ENCODE measurements around the gene NAIF1. TPM values are rescaled to one million over a fixed set of nuclear protein-coding genes. Genes with fewer than 3 reads are reported as not detected.

Gene NAIF1
- total and polyA plus RNA-seq, 10 of the 15 experiments (the other 5 are each of a cell fraction or from before 2014, with no cell fraction given): 2.4 to 14.2 (median 7.1) TPM

GRCh38 chr9:128066713-128067644 lies at the start of gene NAIF1 (continued):
- TF ChIP-seq PRDM15 (CRISPR knock-in tag; IDR thresholded peaks at IDR 0.05) (no peak), SP1 (IDR thresholded peaks at IDR 0.05; ENCODE audit: low read depth, low read length) (peak; percentile 100), NBN (IDR thresholded peaks at IDR 0.05) (peak; percentile 21), NR2C1 (IDR thresholded peaks at IDR 0.05) (peak; percentile 53; the same call in 1 of the 2 replicates), HDGF (IDR thresholded peaks at IDR 0.05) (peak; percentile 98), BHLHE40 (IDR thresholded peaks at IDR 0.05; ENCODE audit: borderline replicate concordance in 1 of 2, low read depth in 2 of 2, low read length in 1 of 2) (peak; percentile 32 to 33; a peak in 1 of 4 replicates), WRNIP1 (IDR thresholded peaks at IDR 0.05; ENCODE audit: borderline replicate concordance, low read depth, low read length) (no peak), ZNF384 (IDR thresholded peaks at IDR 0.05; ENCODE audit: borderline replicate concordance, low read depth, low read length) (no peak), GABPA (IDR thresholded peaks at IDR 0.05; ENCODE audit: low read depth) (no peak), TCF3 (IDR thresholded peaks at IDR 0.05; ENCODE audit: borderline replicate concordance, insufficient read depth, low read depth, low read length) (no peak), STAT3 (IDR thresholded peaks at IDR 0.05; ENCODE audit: low read depth, low read length) (no peak), CBX3 (IDR thresholded peaks at IDR 0.05; ENCODE audit: borderline replicate concordance, low read depth) (no peak), ZNF217 (IDR thresholded peaks at IDR 0.05) (no peak; the same call in 1 of the 2 replicates), CHD4 (IDR thresholded peaks at IDR 0.05) (no peak), EZH2 (IDR thresholded peaks at IDR 0.05; ENCODE audit: borderline replicate concordance, control insufficient read depth, low read depth, low read length) (no peak), ESRRA (IDR thresholded peaks at IDR 0.05; ENCODE audit: low read length) (peak; percentile 56; the same call in 1 of the 2 replicates)
- TF ChIP-seq, protein P1, sequence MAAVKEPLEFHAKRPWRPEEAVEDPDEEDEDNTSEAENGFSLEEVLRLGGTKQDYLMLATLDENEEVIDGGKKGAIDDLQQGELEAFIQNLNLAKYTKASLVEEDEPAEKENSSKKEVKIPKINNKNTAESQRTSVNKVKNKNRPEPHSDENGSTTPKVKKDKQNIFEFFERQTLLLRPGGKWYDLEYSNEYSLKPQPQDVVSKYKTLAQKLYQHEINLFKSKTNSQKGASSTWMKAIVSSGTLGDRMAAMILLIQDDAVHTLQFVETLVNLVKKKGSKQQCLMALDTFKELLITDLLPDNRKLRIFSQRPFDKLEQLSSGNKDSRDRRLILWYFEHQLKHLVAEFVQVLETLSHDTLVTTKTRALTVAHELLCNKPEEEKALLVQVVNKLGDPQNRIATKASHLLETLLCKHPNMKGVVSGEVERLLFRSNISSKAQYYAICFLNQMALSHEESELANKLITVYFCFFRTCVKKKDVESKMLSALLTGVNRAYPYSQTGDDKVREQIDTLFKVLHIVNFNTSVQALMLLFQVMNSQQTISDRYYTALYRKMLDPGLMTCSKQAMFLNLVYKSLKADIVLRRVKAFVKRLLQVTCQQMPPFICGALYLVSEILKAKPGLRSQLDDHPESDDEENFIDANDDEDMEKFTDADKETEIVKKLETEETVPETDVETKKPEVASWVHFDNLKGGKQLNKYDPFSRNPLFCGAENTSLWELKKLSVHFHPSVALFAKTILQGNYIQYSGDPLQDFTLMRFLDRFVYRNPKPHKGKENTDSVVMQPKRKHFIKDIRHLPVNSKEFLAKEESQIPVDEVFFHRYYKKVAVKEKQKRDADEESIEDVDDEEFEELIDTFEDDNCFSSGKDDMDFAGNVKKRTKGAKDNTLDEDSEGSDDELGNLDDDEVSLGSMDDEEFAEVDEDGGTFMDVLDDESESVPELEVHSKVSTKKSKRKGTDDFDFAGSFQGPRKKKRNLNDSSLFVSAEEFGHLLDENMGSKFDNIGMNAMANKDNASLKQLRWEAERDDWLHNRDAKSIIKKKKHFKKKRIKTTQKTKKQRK (IDR thresholded peaks at IDR 0.05; ENCODE audit: low read depth, low read length): peak; percentile 100
